IPS-20b (cell line): ENCODE data around the gene SAMD4A.

Experiments
- H3K27ac ChIP-seq: one replicate; pipeline ENCODE4 v1.5.1; 2013; ENCODE audit warnings: low read length
- H3K27me3 ChIP-seq: 2 replicates; pipeline ENCODE4 v1.6.1; 2013; ENCODE audit warnings: mild to moderate bottlenecking, low read length, inconsistent platforms; ENCODE audit not compliant: insufficient read depth
- H3K36me3 ChIP-seq: 2 replicates; pipeline ENCODE4 v1.6.1; 2013; ENCODE audit warnings: low read depth, mild to moderate bottlenecking, inconsistent platforms, low read length, moderate library complexity; ENCODE audit not compliant: insufficient read depth
- H3K4me1 ChIP-seq: 2 replicates; pipeline ENCODE4 v1.6.1; 2013; ENCODE audit warnings: mild to moderate bottlenecking, control low read depth, inconsistent platforms, low read length, moderate library complexity; ENCODE audit not compliant: insufficient read depth
- H3K4me3 ChIP-seq: 2 replicates; pipeline ENCODE4 v1.5.1; 2013; ENCODE audit warnings: mild to moderate bottlenecking, low read length, inconsistent platforms
- H3K9ac ChIP-seq: 2 replicates; pipeline ENCODE4 v1.6.1; 2013; ENCODE audit warnings: low read depth, mild to moderate bottlenecking, inconsistent platforms, low read length, moderate library complexity
- H3K9me3 ChIP-seq: 2 replicates; pipeline ENCODE4 v1.6.1; 2013; ENCODE audit warnings: mild to moderate bottlenecking, low read depth, low read length, inconsistent platforms; ENCODE audit not compliant: insufficient read depth

SAMD4A gene

DNA sequence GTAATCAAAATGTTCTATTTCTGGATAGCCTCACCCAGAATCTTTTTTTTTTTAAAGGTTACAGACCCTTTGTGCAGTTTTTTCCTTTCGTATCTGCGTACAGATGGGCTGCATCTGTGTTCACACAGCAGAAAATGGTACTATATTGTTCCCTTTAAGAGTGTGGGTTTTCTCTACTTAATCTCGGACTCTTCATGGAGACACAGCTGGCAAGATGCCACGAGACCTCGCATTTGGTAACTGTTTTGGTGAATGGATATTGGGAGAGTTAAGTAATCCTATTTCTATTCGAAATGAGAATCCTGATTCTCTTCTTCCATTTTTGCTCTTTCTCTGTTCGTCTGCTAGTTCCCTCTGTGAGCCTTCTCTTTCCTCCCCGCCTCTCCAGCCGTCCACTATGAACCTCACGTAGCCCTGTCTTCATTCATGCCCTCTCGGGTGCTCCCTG, 85.7 kb downstream of the SAMD4A start:
- Histone ChIP-seq H3K36me3 (no peaks in the 10 kb centered on the region), H3K4me1 (peaks cover 40% of the 10 kb centered on the region), H3K27me3 (no peaks in the 10 kb centered on the region), H3K9me3 (no peaks in the 10 kb centered on the region), H3K4me3 (0 out of 2 replicates have a peak overlapping the region, but pooled peaks have one; percentile 16), H3K9ac (peak overlapping the region; percentile 49; the same call in 1 of the 2 replicates), H3K27ac (no peak overlapping the region)

DNA sequence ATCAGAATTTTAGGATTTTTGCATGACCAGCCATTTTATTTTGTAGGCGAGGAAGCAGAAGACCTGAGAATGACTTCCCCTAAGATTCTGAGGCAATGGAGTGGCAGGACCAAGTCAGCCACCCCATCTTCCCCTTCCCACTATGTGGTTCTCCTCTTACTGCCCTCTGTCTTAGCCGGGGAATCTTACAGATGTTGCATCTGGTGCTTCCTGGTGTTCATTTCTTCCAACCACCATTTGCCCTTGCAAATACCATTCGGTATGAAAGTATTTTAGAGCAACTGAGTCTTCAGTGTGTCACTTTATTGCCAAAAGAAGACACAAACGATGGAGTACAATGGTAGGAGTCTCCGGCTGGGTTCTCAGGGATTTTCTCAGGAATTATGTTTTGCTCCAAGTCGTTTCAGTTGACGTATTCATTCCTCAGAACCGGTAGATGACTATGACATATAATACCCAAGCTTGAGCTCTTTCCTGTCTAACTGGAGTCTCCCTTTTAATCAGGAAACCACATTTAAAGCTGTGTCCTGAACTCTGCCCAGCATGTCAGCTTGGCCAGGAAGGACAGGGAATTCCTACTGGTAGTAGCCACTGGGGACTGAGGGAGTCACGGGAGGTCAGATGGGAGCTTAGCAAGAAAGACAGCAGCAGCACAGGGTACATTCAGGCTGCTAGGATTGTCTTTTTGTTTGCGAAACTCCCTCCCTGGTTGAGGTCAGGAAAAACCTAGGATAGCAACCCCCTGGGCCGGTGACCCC, 87.0 kb downstream of the SAMD4A start:
- Histone ChIP-seq H3K27me3 (no peaks in the 10 kb centered on the region), H3K9ac (no peak overlapping the region), H3K4me1 (peaks cover 40% of the 10 kb centered on the region), H3K27ac (no peak overlapping the region), H3K4me3 (no peak overlapping the region), H3K9me3 (no peaks in the 10 kb centered on the region), H3K36me3 (no peaks in the 10 kb centered on the region)

DNA sequence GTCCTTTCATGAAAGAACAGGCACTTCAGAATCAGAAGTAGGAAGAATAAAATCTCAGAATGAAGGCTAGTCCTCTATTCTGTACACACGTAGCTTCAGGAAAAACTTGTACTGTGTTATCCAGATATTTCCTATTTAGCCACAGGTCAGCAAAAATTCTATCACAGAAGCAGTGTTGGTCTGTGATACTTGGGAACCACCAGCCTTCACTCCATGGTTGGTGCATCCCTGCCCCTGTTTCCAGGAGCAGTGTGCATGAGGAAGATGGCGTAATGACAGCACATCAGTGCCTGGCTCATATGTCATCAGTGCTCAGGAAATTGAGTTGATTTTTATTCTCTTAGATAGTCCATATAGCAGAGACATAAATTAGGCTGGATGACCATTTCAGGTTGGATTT, 87.7 kb downstream of the SAMD4A start:
- Histone ChIP-seq H3K9ac (no peak overlapping the region), H3K9me3 (no peaks in the 10 kb centered on the region), H3K4me1 (peaks cover 40% of the 10 kb centered on the region), H3K27ac (no peak overlapping the region), H3K27me3 (no peaks in the 10 kb centered on the region), H3K36me3 (no peaks in the 10 kb centered on the region), H3K4me3 (no peak overlapping the region)

DNA sequence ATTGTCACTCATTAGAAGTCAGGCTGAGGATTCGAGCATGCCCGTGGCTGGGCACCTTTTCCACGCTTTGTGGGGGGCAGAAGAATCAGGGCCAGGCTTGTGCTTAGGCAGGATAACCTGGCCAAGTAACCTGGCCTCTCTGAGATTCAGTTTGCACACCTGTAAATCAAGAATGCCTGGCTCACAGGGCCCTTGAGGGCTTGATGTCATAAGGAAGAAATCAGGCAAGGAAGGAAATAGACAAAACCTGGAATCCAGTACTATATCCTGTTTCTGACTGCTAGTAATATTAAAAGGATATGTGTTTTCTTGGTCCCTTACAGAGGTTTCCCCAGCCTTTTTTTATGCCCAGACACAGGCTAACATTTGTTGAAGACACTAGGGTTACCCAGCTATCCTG, 91.9 kb downstream of the SAMD4A start:
- Histone ChIP-seq H3K27ac (no peak overlapping the region), H3K4me1 (peaks cover 7% of the 10 kb centered on the region; the same call in 1 of the 2 replicates), H3K9me3 (no peaks in the 10 kb centered on the region), H3K9ac (no peak overlapping the region), H3K4me3 (no peak overlapping the region), H3K36me3 (no peaks in the 10 kb centered on the region), H3K27me3 (no peaks in the 10 kb centered on the region)

DNA sequence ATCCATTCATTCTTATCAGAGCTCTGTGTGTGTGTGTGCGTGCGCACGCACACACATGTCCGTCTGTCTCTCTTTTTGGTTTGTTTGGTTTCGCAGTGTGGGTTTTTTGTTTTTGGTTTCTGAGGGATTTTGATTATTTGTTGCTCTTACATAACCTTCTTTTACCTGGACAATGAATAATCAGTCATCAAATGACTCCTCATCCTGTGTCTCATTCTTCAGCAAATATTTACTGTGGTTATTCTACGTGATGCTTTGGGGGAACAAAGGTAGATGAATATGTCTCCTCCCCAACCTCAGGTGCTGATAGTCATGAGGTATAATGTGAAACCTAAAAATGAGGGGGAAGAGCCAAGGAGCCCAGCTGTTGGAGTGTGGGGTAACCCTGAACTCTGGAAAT, 92.4 kb downstream of the SAMD4A start:
- Histone ChIP-seq H3K4me3 (no peak overlapping the region), H3K9ac (no peak overlapping the region), H3K4me1 (0 out of 2 replicates have a peak, but pooled peaks cover 3% of the 10 kb centered on the region), H3K27me3 (no peaks in the 10 kb centered on the region), H3K36me3 (no peaks in the 10 kb centered on the region), H3K9me3 (no peaks in the 10 kb centered on the region), H3K27ac (no peak overlapping the region)

DNA sequence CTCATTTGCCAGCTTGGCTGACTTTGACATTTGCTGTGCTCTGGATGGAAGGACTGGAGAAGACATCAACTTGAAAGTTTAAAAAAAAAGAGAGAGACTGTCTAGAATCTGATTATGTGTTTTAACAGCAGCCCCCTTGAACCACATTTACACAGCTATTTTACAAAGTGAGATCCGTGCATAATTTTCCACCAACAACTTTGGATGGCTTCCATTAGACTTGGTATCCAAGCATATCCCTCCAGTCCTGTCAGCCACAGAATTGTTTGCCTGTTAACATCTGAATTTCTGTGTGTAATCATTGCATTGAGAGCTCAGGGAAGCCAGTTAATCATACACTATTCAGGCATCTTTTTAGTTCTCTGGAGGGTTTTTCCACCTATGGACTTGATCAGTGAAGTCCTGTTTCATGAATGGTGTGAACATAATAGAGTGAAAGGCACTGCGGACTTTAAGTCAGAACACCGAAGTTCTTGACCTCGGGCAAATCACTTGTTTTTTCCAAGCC, 93.7 kb downstream of the SAMD4A start:
- H3K9ac ChIP-seq = no peak overlapping the region
- no peaks in the 10 kb centered on the region for H3K9me3 ChIP-seq
- 0 out of 2 replicates have a peak, but pooled peaks cover 3% of the 10 kb centered on the region for H3K4me1 ChIP-seq
- H3K27ac ChIP-seq = no peak overlapping the region
- H3K4me3 ChIP-seq = no peak overlapping the region
- H3K36me3 ChIP-seq = no peaks in the 10 kb centered on the region
- H3K27me3 ChIP-seq = no peaks in the 10 kb centered on the region

DNA sequence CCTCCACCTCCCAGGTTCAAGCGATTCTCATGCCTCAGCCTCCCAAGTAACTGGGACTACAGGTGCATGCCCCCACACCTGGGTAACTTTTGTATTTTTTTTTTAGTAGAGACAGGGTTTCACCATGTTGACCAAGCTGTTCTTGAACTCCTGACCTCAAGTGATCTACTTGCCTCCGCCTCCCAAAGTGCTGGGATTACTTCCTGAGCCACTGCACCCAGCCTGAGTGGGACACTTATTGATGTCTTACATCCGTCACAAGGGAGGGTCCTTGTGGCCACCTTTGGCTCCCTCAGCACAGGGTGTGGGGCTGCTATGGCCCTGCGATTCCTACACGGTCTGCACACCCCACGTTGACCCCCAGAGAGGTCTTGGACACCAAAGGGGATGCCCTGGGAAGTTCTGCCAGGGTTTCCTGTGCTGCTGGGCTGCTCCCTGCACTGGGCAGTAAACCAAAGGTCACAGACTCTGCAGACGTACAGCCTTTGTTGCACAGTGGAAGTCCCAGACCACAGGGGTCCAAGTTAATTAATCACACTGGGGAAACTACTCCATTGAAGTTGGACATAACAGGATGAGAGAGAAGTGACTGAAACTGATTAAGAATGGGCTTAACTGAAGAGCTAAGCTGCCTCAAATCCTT, 95.7 kb downstream of the SAMD4A start:
- H3K27ac ChIP-seq = no peak overlapping the region
- H3K4me3 ChIP-seq = no peak overlapping the region
- no peaks in the 10 kb centered on the region for H3K27me3 ChIP-seq
- H3K36me3 ChIP-seq = no peaks in the 10 kb centered on the region
- no peaks in the 10 kb centered on the region for H3K9me3 ChIP-seq
- 0 out of 2 replicates have a peak, but pooled peaks cover 3% of the 10 kb centered on the region for H3K4me1 ChIP-seq
- H3K9ac ChIP-seq = no peak overlapping the region

DNA sequence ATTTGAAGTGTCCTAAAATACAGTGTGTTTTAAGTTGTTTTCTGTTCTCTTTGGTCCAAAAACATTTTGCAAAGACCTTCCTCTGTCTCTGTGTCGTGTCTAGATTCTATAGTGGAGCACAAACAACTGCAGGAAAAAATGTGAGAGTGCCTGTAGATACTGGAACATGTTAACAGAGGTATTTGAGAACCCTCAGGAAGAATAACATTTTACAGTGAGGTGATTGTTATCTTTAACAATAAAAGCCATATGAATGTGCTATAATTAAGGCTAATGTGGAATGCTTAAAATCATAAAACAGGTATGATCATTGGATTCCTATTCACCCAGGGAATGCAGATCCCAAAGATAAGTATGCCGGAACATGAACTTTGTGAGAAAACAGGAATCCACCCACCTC, 98.0 kb downstream of the SAMD4A start:
- H3K27me3 ChIP-seq = no peaks in the 10 kb centered on the region
- H3K4me3 ChIP-seq = no peak overlapping the region
- H3K27ac ChIP-seq = no peak overlapping the region
- 0 out of 2 replicates have a peak, but pooled peaks cover 8% of the 10 kb centered on the region for H3K4me1 ChIP-seq
- H3K36me3 ChIP-seq = no peaks in the 10 kb centered on the region
- no peaks in the 10 kb centered on the region for H3K9me3 ChIP-seq
- no peak overlapping the region for H3K9ac ChIP-seq

DNA sequence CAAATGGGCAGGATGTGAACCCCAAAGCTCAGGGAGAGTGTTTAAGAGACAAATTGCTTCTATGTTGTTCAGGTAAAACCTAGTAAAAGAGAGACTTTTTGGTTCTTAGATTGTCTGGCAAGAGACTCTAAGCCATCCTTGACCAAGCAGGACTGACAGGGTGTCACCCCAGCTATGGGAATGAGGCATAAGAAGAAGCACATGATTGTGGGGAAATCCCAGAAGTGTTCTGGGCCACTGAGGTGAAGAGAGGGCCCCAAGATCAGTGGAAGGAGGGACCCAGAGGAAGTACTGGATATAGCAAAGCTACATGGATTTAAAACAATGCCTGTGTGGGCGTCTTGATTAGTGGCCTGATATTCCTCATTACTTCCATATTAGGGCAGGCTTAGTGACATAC, 99.0 kb downstream of the SAMD4A start:
- Histone ChIP-seq H3K4me3 (no peak overlapping the region), H3K9ac (no peak overlapping the region), H3K4me1 (peaks cover 16% of the 10 kb centered on the region; the same call in 1 of the 2 replicates), H3K27me3 (no peaks in the 10 kb centered on the region), H3K36me3 (no peaks in the 10 kb centered on the region), H3K9me3 (no peaks in the 10 kb centered on the region), H3K27ac (no peak overlapping the region)

DNA sequence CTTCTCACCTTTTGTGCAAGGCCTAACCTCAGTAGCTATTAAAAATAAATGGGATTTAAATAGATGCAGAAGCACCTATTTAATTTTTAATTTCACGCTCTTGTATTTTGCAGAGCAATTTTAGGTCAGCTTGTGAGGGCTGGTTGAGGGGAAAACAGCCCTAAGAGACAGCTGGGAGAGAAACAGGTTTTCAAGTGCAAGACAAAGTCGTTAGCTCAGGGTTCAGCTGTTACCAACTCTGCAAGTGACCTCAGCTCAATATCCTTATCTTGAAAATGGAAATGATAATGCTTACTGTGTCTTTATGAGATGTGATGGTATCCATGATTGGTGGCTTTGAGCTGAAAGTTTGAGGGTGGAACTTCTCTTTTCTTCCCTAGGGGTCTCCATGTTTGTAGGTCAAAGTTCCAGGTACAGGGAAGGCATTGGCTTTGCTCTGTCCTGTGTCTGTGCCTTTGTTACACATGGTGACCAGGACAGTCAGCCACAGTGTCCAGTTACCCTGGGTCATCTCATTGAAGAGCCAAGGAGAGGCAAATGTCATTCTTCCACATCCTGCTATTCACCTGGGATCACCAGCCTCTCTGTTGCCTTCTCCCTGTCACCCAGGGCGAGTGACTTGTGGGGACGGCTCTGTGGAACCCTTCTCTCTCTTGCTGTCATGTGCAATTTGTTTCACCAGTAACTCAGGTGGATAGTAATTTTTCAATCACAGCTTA, 100.3 kb downstream of the SAMD4A start:
- H3K27me3 ChIP-seq = no peaks in the 10 kb centered on the region
- peaks cover 25% of the 10 kb centered on the region for H3K4me1 ChIP-seq
- no peaks in the 10 kb centered on the region for H3K36me3 ChIP-seq
- H3K27ac ChIP-seq = no peak overlapping the region
- no peak overlapping the region for H3K9ac ChIP-seq
- no peak overlapping the region for H3K4me3 ChIP-seq
- no peaks in the 10 kb centered on the region for H3K9me3 ChIP-seq

DNA sequence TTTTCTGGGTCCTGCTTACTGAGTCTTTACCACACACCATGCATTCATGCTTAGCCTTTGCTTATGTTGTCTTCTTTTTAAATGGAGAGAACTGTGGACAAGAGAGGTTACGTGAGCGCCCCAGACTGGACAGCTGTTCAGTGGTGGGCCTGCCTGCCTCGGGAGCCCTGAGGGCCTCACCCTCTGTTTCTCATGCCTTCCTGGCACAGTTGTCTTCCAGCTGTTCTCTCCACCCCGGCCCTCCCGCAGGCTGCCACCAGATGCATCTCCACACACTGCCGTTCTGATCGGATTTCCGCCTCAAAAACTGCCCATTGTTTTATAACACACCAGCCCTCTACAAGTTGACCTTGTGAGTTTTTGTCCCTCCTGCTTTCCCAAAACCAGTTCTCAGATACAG, 100.8 kb downstream of the SAMD4A start:
- peaks cover 29% of the 10 kb centered on the region for H3K4me1 ChIP-seq

More for the DNA sequence above, 100.8 kb downstream of the SAMD4A start:
- Histone ChIP-seq H3K27ac (no peak overlapping the region), H3K36me3 (no peaks in the 10 kb centered on the region), H3K9me3 (no peaks in the 10 kb centered on the region), H3K4me3 (no peak overlapping the region), H3K9ac (no peak overlapping the region), H3K27me3 (no peaks in the 10 kb centered on the region)
